ENCODE data around the gene CADM4.
"Not testable (repeated sequence)": the region's sequence is repeated elsewhere in the genome, so short reads cannot be mapped to it uniquely, and the experiment has no call there.

CADM4 gene

DNA sequence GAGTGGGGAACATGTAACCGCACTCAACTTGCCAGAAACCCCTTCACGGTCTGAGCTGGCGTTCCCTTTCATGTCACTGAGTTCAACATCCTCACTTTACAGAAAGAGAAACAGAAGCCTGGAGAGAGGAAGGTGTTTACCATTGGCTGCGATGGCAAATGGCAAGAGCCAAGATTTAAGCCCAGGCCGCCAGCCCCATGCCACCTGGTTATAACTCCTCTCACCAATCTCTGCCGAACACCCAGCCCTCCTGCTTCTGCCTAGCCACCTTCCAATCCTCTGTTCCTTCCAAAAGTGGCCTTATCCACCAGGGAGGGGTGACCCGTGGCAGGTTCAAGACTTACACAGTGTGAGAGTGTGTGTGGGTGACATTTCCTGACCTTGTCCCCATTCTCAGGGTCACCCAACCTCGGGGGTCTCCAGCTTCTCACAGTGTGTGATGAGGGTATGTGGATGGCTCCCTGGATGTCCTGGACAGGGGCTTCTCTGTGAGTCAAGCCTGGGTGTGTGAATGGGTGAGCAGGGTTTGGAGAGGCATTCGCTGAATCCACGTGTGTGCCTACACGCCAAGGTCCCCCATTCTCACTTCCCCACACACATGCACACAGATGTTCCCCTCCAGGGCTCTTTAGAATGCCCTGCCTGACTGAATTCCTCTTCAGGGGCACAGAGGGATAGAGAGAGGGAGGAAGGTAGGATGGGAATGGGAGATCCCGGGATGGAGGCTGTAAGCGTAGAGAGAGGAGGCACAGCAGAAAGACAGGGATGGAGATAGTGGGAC lies 1.2 kb downstream of the CADM4 start:
- TF ChIP-seq, protein P1, sequence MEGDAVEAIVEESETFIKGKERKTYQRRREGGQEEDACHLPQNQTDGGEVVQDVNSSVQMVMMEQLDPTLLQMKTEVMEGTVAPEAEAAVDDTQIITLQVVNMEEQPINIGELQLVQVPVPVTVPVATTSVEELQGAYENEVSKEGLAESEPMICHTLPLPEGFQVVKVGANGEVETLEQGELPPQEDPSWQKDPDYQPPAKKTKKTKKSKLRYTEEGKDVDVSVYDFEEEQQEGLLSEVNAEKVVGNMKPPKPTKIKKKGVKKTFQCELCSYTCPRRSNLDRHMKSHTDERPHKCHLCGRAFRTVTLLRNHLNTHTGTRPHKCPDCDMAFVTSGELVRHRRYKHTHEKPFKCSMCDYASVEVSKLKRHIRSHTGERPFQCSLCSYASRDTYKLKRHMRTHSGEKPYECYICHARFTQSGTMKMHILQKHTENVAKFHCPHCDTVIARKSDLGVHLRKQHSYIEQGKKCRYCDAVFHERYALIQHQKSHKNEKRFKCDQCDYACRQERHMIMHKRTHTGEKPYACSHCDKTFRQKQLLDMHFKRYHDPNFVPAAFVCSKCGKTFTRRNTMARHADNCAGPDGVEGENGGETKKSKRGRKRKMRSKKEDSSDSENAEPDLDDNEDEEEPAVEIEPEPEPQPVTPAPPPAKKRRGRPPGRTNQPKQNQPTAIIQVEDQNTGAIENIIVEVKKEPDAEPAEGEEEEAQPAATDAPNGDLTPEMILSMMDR (conservative IDR thresholded peaks at IDR 0.05): no peak
- H3K27ac ChIP-seq: no peak overlapping the region; the same call in 1 of the 2 replicates

DNA sequence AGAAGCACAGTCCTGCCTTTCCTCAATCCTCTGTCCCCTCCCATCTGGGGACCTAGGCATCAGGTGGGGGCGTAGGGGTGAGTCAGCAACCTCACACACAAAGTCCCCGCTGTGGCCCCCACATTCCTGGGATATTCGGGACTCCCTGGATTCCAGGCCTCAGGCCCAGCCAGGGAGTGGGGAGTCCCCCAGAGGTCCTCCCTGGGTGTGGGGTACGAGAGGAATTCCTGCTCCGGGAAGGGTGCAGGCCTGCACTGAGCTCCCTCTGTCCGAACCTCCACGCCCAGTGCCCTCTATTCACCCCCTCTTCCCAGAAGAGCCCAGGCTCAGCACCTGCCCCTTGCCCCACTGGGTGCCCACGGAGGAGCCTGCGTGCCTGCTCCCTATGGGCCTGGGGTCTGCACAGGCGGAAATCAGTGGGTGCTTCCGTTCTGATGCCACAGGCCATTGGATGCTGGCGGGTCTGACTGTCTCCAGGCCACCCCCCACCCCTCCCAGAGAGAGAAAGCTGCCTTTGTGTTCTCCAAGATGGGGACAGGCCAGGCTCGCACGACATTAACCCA lies 3.4 kb downstream of the CADM4 start:
- no peak overlapping the region for H3K27ac ChIP-seq
- TF ChIP-seq, protein P1 (conservative IDR thresholded peaks at IDR 0.05): no peak

DNA sequence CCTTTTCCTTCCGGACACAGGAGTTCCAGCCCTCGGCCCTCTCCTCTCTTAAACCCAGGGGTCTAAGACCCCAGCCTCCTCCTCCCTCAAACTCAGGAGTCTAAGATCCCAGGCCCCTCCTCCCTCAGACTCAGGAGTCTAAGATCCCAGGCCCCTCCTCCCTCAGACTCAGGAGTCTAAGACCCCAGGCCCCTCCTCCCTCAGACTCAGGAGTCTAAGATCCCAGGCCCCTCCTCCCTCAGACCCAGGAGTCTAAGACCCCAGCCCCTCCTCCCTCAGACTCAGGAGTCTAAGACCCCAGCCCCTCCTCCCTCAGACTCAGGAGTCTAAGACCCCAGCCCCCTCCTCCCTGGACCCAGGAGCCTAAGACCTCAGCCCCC lies 4.1 kb downstream of the CADM4 start:
- H3K27ac ChIP-seq: not testable (repeated sequence)

DNA sequence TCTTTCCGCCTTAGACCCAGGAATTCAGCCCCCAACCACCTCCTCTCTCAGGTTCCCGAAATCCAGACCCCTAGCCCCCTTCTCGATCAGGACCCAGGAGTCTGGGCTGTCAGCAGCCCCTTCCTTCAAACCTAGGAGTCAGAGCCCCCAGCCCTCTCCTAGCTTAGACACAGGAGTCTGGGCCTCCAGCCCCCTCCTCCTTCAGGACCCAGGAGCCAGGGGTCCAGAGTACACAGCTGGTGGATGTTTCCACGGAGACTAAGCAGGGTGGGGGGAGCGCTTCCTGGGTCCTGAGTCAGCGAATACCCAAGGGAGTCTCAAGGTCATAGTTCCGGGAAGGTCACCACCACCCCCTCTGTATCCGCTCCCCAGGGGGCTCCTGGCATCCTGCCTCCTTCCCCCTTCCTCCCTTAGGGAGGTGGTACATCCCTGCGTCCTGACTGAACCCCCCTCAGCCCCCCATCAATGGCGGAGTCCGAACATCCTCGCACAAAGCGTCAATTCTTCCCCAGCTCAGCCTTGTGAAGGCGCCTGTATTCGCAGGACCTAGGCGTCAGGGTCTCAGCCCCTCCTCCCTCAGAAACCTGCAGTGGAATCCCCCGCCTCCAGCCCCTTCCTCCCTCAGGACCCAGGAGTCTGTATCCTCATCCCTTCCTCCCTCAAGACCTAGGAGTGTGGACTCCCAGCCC lies 4.6 kb downstream of the CADM4 start:
- H3K27ac ChIP-seq: no peak overlapping the region
- TF ChIP-seq, protein P1 (conservative IDR thresholded peaks at IDR 0.05): no peak

DNA sequence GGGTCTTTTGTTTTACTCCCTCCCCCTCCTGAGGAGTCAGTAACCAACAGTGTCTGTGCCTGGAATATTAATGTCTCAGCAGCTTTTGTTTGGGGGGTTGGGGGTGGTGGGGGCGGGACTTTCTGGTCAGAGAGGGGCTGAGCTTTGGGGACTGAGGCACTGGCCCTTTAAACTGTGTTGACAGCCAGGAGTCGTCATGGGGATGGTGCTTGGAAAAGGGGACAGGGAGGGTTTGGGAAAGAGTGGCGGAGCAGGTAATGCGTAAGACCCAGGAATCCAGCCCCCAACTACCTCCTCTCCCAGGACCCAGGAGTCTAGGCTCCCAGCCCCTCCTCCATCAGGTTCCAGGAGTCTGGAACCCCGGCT lies 5.2 kb downstream of the CADM4 start:
- TF ChIP-seq, protein P1 (conservative IDR thresholded peaks at IDR 0.05): no peak

DNA sequence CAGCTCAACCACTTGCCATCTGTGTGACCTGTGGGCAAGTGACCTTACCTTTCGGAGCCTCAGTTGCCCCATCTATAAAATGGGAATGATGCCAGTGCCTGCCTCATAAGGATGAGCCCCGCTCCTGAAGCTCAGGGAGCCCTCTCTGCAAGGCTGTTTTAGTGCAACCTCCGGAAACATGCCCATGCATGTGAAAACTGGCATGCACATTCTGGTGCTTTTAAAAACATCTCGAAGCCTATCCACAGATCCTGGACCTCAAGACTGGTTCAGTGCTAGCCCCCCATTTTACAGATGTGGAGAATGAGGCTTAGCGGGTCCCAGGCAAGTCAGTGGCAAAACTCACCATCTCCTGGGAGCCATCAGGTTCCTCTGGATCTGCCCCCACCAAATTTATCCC lies 5.6 kb downstream of the CADM4 start:
- TF ChIP-seq, protein P1 (conservative IDR thresholded peaks at IDR 0.05): no peak
- H3K27ac ChIP-seq: no peak overlapping the region

More for the DNA sequence above, 5.2 kb downstream of the CADM4 start:
- H3K27ac ChIP-seq: no peak overlapping the region

DNA sequence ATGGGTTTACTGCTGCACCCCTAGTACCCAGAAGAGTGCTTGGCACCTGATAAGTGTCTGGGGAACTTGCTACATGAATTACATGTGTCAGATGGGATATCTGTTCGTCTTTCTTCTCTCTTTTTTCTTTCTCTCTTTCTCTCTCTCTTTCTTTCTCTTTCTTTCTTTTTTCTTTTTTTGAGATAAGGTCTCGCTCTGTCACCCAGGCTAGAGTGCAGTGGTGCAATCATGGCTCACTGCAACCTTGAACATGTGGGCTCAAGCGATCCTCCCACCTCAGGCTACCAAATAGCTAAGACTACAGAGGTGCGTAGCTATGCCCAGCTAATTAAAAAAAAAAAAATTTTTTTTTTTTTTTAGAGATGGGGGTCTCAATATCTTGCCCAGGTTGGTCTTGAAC lies 6.1 kb downstream of the CADM4 start:
- no peak overlapping the region for H3K27ac ChIP-seq
- TF ChIP-seq, protein P1 (conservative IDR thresholded peaks at IDR 0.05): no peak

DNA sequence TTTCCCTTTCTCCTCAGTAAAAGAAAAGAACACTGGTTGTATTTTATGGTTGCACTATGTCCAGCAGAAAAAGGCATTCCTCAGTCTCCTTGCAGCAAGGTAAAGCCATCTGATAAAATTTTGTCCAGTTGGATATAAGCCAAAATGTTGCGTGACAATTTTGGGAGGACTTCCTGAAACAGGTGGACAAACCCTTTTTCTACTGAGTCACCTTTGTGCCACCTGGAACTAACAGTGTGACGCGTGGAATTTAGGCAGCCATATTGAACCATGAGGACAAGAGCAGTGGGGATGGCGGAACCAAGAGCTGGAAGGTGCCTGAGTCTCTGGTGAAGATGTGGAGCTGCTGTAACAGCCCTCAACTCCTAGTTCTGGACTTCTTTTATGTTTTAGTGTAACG lies 8.2 kb downstream of the CADM4 start:
- TF ChIP-seq, protein P1 (conservative IDR thresholded peaks at IDR 0.05): no peak
- no peak overlapping the region for H3K27ac ChIP-seq
